HepG2 (cell line): ENCODE data around the gene IDNK. TPM values are rescaled to one million over a fixed set of nuclear protein-coding genes. Genes with fewer than 3 reads are reported as not detected.

Source experiments
- ATAC-seq: fragments of 200-7000 bp; cut with Tn5 transposase; 3 replicates; pipeline ENCODE4 v1.9.1; 2020; ENCODE audit warnings: mild to moderate bottlenecking, moderate library complexity
- BruUV-seq: library from RNA; stranded (reverse); fragments of 400-500 nt; replicated peaks from 2 replicates; lab custom pipeline; 2021; lab: Mats Ljungman, UMichigan
- CTCF ChIA-PET: fragments of 300-600 bp; formaldehyde crosslinking; extraction: SDS; loops from one replicate; lab custom pipeline; 2021; ENCODE audit warnings: low total read pairs, inconsistent platforms, low intra/inter-chr PET ratio; lab: Yijun Ruan, JAX
- POLR2A ChIA-PET: fragments of 350-600 bp; sonication (Branson Sonifier 250); formaldehyde crosslinking; loops from one replicate; lab custom pipeline; 2020; ENCODE audit warnings: antibody characterized with exemption, inconsistent platforms; lab: Yijun Ruan, JAX
- DNase-seq: peaks from one replicate; pipeline ENCODE4 v3.0.0-alpha.2; 2015; ENCODE audit warnings: low spot score
- FAIRE-seq: peaks from 3 replicates; lab custom pipeline; 2011; peaks lifted over from hg19 to GRCh38; lab: Jason Lieb, UNC
- H2AFZ ChIP-seq: one replicate; pipeline ENCODE4 v1.6.1; 2011; ENCODE audit warnings: low read length, inconsistent platforms
- H3K27ac ChIP-seq: fragments of 300-600 bp; 3 replicates; pipeline ENCODE4 v1.8.0; 2011; ENCODE audit warnings: mixed run types, mild to moderate bottlenecking, mixed read lengths, low read length, inconsistent platforms; ENCODE audit not compliant: insufficient read depth; ENCODE audit errors: extremely low read length
- H3K27me3 ChIP-seq, 2 experiments: fragments of 200-600 bp in 1 of 2; 2 replicates in 1 of 2; 3 replicates in 1 of 2; pipeline versions ENCODE4 v1.6.0 to v1.8.0; 2011; ENCODE audit warnings: low read length in 2 of 2, mild to moderate bottlenecking in 2 of 2, moderate library complexity in 2 of 2, inconsistent platforms in 1 of 2; ENCODE audit not compliant: insufficient read depth in 2 of 2, control insufficient read depth in 1 of 2
- H3K36me3 ChIP-seq, 2 experiments: fragments of 200-600 bp in 1 of 2; replicated peaks in 1 of 2; 2 replicates in 1 of 2; 3 replicates in 1 of 2; pipeline versions ENCODE4 v1.5.1 to v1.8.0; 2011; ENCODE audit warnings: low read length in 2 of 2, inconsistent platforms in 1 of 2; ENCODE audit not compliant: insufficient read depth in 2 of 2, control insufficient read depth in 1 of 2
- H3K4me1 ChIP-seq: 2 replicates; pipeline ENCODE4 v1.5.1; 2012; ENCODE audit warnings: low read length, inconsistent platforms; ENCODE audit not compliant: insufficient read depth
- H3K4me2 ChIP-seq: 2 replicates; pipeline ENCODE4 v1.6.0; 2011; ENCODE audit warnings: low read depth, low read length, inconsistent platforms
- H3K4me3 ChIP-seq, 3 experiments: fragments of 200-600 bp in 1 of 3; sonication (generic), shearing (Covaris generic) in 1 of 3; replicated peaks in 1 of 3; 2 replicates each; pipeline ENCODE4 v1.5.1; 2011 to 2016; ENCODE audit warnings: low read length in 3 of 3, inconsistent platforms in 2 of 3, low read depth in 2 of 3, mild to moderate bottlenecking in 2 of 3, control low read depth in 1 of 3, mixed read lengths in 1 of 3; ENCODE audit not compliant: insufficient read depth in 1 of 3
- H3K79me2 ChIP-seq: one replicate; pipeline ENCODE4 v1.6.1; 2011; ENCODE audit warnings: low read length, inconsistent platforms; ENCODE audit not compliant: insufficient read depth
- H3K9ac ChIP-seq: 2 replicates; pipeline ENCODE4 v1.6.0; 2011; ENCODE audit warnings: mild to moderate bottlenecking, low read depth, low read length, inconsistent platforms; ENCODE audit not compliant: insufficient read depth
- H3K9me3 ChIP-seq: 2 replicates; pipeline ENCODE4 v1.5.1; 2012; ENCODE audit warnings: mild to moderate bottlenecking, low read length
- H4K20me1 ChIP-seq: 2 replicates; pipeline ENCODE4 v1.6.0; 2011; ENCODE audit warnings: inconsistent platforms, mild to moderate bottlenecking, low read length, moderate library complexity; ENCODE audit not compliant: insufficient read depth
- CHD2 ChIP-seq: IDR thresholded peaks from 2 replicates; pipeline ENCODE4 v1.6.1; 2011; ENCODE audit warnings: low read depth, low read length, improper control_type of control experiment
- ELF3 ChIP-seq: IDR thresholded peaks from 2 replicates; pipeline ENCODE4 v1.6.1; 2016; ENCODE audit warnings: missing genetic modification reagents, missing compliant biosample characterization
- TBX3 ChIP-seq: fragments of 450-650 bp; IDR thresholded peaks from 2 replicates; pipeline ENCODE4 v1.6.1; 2017; ENCODE audit warnings: antibody characterized with exemption, mild to moderate bottlenecking, inconsistent platforms, borderline replicate concordance
- TEAD2 ChIP-seq: sonication (generic); formaldehyde crosslinking; IDR thresholded peaks from 2 replicates; pipeline ENCODE4 v1.9.0; 2021; ENCODE audit warnings: missing genetic modification reagents
- ZBTB7B ChIP-seq: sonication (generic); formaldehyde crosslinking; IDR thresholded peaks from 2 replicates; pipeline ENCODE4 v1.4.0; 2020; ENCODE audit warnings: missing genetic modification reagents
- ZFY ChIP-seq: sonication (generic); formaldehyde crosslinking; IDR thresholded peaks from 2 replicates; pipeline ENCODE4 v1.4.0; 2020; ENCODE audit warnings: missing genetic modification reagents
- ZNF318 ChIP-seq: sonication (generic); formaldehyde crosslinking; IDR thresholded peaks from 2 replicates; pipeline ENCODE4 v1.4.0; 2020; ENCODE audit warnings: mild to moderate bottlenecking, missing genetic modification reagents
- ZNF382 ChIP-seq: sonication (generic); formaldehyde crosslinking; IDR thresholded peaks from 2 replicates; pipeline ENCODE4 v1.5.0; 2020; ENCODE audit warnings: missing genetic modification reagents, mild to moderate bottlenecking, borderline replicate concordance
- WGBS: methylation state at CpG from one replicate; pipeline ENCODE4 v1.1.6; 2017; ENCODE audit warnings: low lambda C conversion rate; 5-methylcytosine and 5-hydroxymethylcytosine counted together
- in situ Hi-C: cut with HindIII; loops from 2 replicates; pipeline ENCODE4 v1.10.0; 2017; ENCODE audit warnings: low pct_unique_long_range_greater_than_20kb; ENCODE audit not compliant: extremely low pct_ligation_motif_present
- intact Hi-C: fragments of 100-400 bp; cut with micrococcal nuclease; formaldehyde crosslinking; loops from one replicate; pipeline ENCODE4 v1.10.0; 2022; ENCODE audit not compliant: unreplicated experiment
- polyA plus RNA-seq, 8 experiments: library from polyadenylated mRNA; depleted of rRNA in 3 of 8; stranded (reverse) in 7 of 8; unstranded in 1 of 8; fragments of >200 nt; fragmentation: Illumina TruSeq in 4 of 8; extraction: Trizol in 4 of 8; gene quantifications; 2 replicates each; pipeline versions ENCODE4 v1.2.1 to v1.2.3, GENCODE V29; 2011 to 2016; ENCODE audit warnings: low read depth in 4 of 8, missing spikeins in 1 of 8, mixed read lengths in 1 of 8; ENCODE audit not compliant: insufficient read depth in 1 of 8
- total RNA-seq, 5 experiments: library from RNA; depleted of rRNA; stranded (reverse); fragments of >200 nt; fragmentation: Illumina TruSeq; extraction: Trizol; gene quantifications; 2 replicates each; pipeline ENCODE4 v1.2.3, GENCODE V29; 2016; ENCODE audit warnings: low read depth in 1 of 5

Gene IDNK
- total and polyA plus RNA-seq, 2 of the 13 experiments (the other 11 are each of a cell fraction or from before 2014, with no cell fraction given), result 3.1 to 4.8 TPM

- no TSS peak for BruUV-seq
- FAIRE-seq, result no peak
- intact Hi-C loops, result no loop called here
- 84% methylated on average over 3 of the region's 3 CpGs for WGBS
- Histone ChIP-seq H3K4me2 (0 out of 2 replicates have a peak overlapping the region, but pooled peaks have one; percentile 5), H4K20me1 (no peaks in the 10 kb centered on the region), H3K4me3 (no peak overlapping the region), H3K27me3 (no peaks in the 10 kb centered on the region), H3K79me2 (peaks cover 10% of the 10 kb centered on the region), H3K4me1 (peaks cover 69% of the 10 kb centered on the region), H3K9ac (no peak overlapping the region), H3K27ac (peak overlapping the region; percentile 16), H3K9me3 (no peaks in the 10 kb centered on the region), H2AFZ (no peak overlapping the region), H3K36me3 (peaks cover 2 to 4% of the 10 kb centered on the region in 2 experiments; a peak in 2 of 5 replicates)
- TF ChIP-seq ZFY (CRISPR knock-in tag) (0 out of 2 replicates have a peak, but pooled peaks have one; percentile 5), TEAD2 (CRISPR knock-in tag) (no peak)
- no peak for DNase-seq
- ATAC-seq, result no peak
- ChIA-PET CTCF (no interaction called here), POLR2A (interaction anchor here (1.0 to 2.5 kb wide), 3 partner anchors 12 to 83 kb away, joined by 4 to 12 read pairs (median 7); no protein-coding TSS in a partner anchor)
- in situ Hi-C loops, result no loop called here
Observed at GRCh38 chr9:83625178-83625577, 2.2 kb downstream of the IDNK start.

- H3K9ac ChIP-seq, result peak overlapping the region; percentile 46; the same call in 1 of the 2 replicates
- peaks cover 62% of the 10 kb centered on the region for H3K4me1 ChIP-seq
- H3K27ac ChIP-seq, result peak overlapping the region; percentile 95
- no peak overlapping the region for H3K4me3 ChIP-seq
- H3K36me3 ChIP-seq, result peaks cover 2 to 4% of the 10 kb centered on the region in 2 experiments; a peak in 2 of 5 replicates
- DNase-seq (no peak), FAIRE-seq (no peak), ATAC-seq (no peak)
- POLR2A ChIA-PET, result interaction anchor here (1.2 to 2.9 kb wide), 3 partner anchors 8 to 13 kb away, joined by 4 to 17 read pairs (median 6); no protein-coding TSS in a partner anchor
- H3K27me3 ChIP-seq, result no peaks in the 10 kb centered on the region
- no TSS peak for BruUV-seq
- CTCF ChIA-PET, result no interaction called here
- no peaks in the 10 kb centered on the region for H3K9me3 ChIP-seq
- WGBS, result 95% methylated on average over 5 of the region's 5 CpGs
- peak overlapping the region; percentile 68; the same call in 1 of the 2 replicates for H3K4me2 ChIP-seq
- H3K79me2 ChIP-seq, result peaks cover 8% of the 10 kb centered on the region
- no peaks in the 10 kb centered on the region for H4K20me1 ChIP-seq
- no peak for TF ChIP-seq TBX3
- no peak for TF ChIP-seq ELF3 (CRISPR knock-in tag)
- TF ChIP-seq ZNF382 (CRISPR knock-in tag), result no peak
- no peak for TF ChIP-seq CHD2
- no peak for TF ChIP-seq ZNF318
- TF ChIP-seq ZBTB7B, result no peak
- in situ Hi-C loops (no loop called here), intact Hi-C loops (no loop called here)
- no peak overlapping the region for H2AFZ ChIP-seq
Observed at GRCh38 chr9:83628540-83628939, 5.6 kb downstream of the IDNK start.
